Epithelial cell of proximal tubule (primary cell): Measurements from ENCODE around the gene UNKL. TPM values are rescaled to one million over a fixed set of nuclear protein-coding genes. Genes with fewer than 3 reads are reported as not detected.
A peak's percentile ranks its signal among the peaks of the same experiment; 100 is the strongest.

ENCODE experiments used
- DNase-seq: peaks from one replicate; pipeline ENCODE4 v3.0.0-alpha.2; 2011; ENCODE audit warnings: low read depth
- H3K4me3 ChIP-seq: 2 replicates; pipeline ENCODE4 v1.5.1; 2011; ENCODE audit warnings: low read depth, mild to moderate bottlenecking, low read length
- total RNA-seq: library from RNA; depleted of rRNA; stranded (reverse); fragments of >200 nt; gene quantifications from 2 replicates; pipeline ENCODE4 v1.2.3, GENCODE V29; 2015
- TF ChIP-seq, protein P1 (sequence below): conservative IDR thresholded peaks from 2 replicates; pipeline ENCODE4 v1.5.1; 2012; ENCODE audit warnings: low read depth, mild to moderate bottlenecking, low read length

UNKL gene
- total RNA-seq, 1 donor from 2014 or later = 20.1 TPM

DNA sequence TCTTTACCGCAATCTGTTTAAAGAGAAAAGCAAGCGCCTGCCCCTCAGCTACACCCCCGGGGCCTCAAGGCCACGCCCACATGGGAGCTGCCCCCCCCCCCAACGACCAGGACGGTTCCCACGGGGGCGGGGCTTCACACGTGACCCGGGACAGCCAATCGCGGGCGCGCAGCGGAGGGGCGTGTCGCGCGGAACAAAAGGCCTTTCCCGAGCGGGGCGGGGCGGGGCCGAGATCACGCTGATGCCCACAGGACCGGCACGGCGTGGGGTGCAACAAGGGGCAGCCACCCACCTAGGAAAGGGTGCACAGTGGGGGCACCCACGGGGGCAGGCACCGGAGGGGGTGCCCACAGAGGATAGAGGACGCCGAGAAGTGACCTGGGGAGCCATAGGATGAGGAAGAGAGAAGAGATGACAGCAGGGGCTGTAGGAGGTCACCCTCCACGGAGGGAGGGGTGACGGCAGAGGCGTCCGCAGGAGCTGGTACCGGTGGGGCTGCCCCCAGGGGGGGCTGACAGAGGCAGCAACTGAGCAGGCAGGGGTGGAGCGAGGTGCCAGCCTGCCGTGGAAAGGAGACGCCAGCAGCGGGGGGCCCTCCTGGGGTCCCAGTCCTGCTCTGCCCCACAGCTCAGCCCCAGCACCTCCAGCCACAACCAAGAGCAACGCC lies 6.2 kb downstream of the UNKL start:
- TF ChIP-seq, protein P1, sequence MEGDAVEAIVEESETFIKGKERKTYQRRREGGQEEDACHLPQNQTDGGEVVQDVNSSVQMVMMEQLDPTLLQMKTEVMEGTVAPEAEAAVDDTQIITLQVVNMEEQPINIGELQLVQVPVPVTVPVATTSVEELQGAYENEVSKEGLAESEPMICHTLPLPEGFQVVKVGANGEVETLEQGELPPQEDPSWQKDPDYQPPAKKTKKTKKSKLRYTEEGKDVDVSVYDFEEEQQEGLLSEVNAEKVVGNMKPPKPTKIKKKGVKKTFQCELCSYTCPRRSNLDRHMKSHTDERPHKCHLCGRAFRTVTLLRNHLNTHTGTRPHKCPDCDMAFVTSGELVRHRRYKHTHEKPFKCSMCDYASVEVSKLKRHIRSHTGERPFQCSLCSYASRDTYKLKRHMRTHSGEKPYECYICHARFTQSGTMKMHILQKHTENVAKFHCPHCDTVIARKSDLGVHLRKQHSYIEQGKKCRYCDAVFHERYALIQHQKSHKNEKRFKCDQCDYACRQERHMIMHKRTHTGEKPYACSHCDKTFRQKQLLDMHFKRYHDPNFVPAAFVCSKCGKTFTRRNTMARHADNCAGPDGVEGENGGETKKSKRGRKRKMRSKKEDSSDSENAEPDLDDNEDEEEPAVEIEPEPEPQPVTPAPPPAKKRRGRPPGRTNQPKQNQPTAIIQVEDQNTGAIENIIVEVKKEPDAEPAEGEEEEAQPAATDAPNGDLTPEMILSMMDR = no peak
- no peak for DNase-seq
- H3K4me3 ChIP-seq = peak overlapping the region; percentile 63

DNA sequence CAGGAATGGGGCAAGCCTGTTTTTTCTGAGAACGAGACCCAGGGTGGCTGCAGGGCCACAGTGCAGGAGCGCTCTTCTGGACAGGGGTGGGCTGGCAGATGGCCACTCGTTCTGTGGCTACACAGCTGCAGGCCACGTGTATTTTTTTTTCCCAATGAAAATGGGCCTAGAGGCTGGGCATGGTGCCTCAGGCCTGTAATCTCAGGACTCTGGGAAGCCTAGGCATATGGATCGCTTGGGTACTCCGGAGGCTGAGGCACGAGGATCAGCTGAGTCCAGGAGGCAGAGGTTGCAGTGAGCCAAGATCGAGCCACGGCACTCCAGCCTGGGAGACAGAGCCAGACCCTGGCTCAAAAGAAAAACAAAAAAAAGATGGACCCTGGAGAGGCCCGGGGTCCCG lies 6.8 kb downstream of the UNKL start:
- DNase-seq = no peak
- TF ChIP-seq, protein P1 = no peak

GRCh38 chr16:1403733-1404132 lies 10.8 kb downstream of the UNKL start:
- TF ChIP-seq, protein P1 = no peak
- H3K4me3 ChIP-seq = no peak overlapping the region
- no peak for DNase-seq

More for the DNA sequence above, 6.8 kb downstream of the UNKL start:
- peak overlapping the region; percentile 63 for H3K4me3 ChIP-seq

- H3K4me3 ChIP-seq = no peak overlapping the region
- TF ChIP-seq, protein P1 = no peak
- DNase-seq = no peak
Measured at GRCh38 chr16:1403036-1403435, 11.5 kb downstream of the UNKL start.

- TF ChIP-seq, protein P1 = no peak
- H3K4me3 ChIP-seq = no peak overlapping the region
- DNase-seq = no peak
Measured at GRCh38 chr16:1401758-1402154, 12.7 kb downstream of the UNKL start.

- H3K4me3 ChIP-seq = no peak overlapping the region
- DNase-seq = no peak
- TF ChIP-seq, protein P1 = no peak
Measured at GRCh38 chr16:1401061-1401757, 13.3 kb downstream of the UNKL start.
